K562 (cell line): ENCODE results near the gene DBH. TPM values are rescaled to one million over a fixed set of nuclear protein-coding genes. Genes with fewer than 3 reads are reported as not detected.

ENCODE experiments used
- ATAC-seq: fragments of 200-7000 bp; cut with Tn5 transposase; 3 replicates; pipeline ENCODE4 v1.9.1; 2020; ENCODE audit warnings: moderate library complexity
- BruUV-seq: library from RNA; stranded (reverse); fragments of 400-500 nt; replicated peaks from 2 replicates; lab custom pipeline; 2021; lab: Mats Ljungman, UMichigan
- CTCF ChIA-PET: fragments of 300-600 bp; formaldehyde crosslinking; extraction: SDS; loops from one replicate; lab custom pipeline; 2021; ENCODE audit warnings: low intra/inter-chr PET ratio; lab: Yijun Ruan, JAX
- POLR2A ChIA-PET: fragments of 300-600, 350-650 bp; sonication (Branson Sonifier 250); formaldehyde crosslinking; extraction: SDS; loops from one replicate; lab custom pipeline; 2021; ENCODE audit warnings: antibody characterized with exemption, inconsistent platforms; lab: Yijun Ruan, JAX
- DNase-seq, 4 experiments: peaks; one replicate each; pipeline versions ENCODE4 v3.0.0 to v3.0.0-alpha.2; 2011 to 2018; ENCODE audit warnings: low spot score in 3 of 4, mixed read lengths in 3 of 4; ENCODE audit errors: extremely low read depth in 1 of 4
- FAIRE-seq: peaks from 2 replicates; lab custom pipeline; 2011; peaks lifted over from hg19 to GRCh38; lab: Jason Lieb, UNC
- H2AFZ ChIP-seq: 2 replicates; pipeline ENCODE4 v1.6.0; 2011; ENCODE audit warnings: low read depth, low read length, control low read depth, inconsistent platforms
- H3K27ac ChIP-seq: fragments of 200-600 bp; 3 replicates; pipeline ENCODE4 v1.8.0; 2011; ENCODE audit warnings: low read depth, mild to moderate bottlenecking, control low read depth, inconsistent platforms, low read length, moderate library complexity, mixed read lengths; ENCODE audit errors: extremely low read depth
- H3K27me3 ChIP-seq, 2 experiments: fragments of 300-600 bp in 1 of 2; 2 replicates in 1 of 2; 3 replicates in 1 of 2; pipeline versions ENCODE4 v1.6.0 to v1.8.0; 2011; ENCODE audit warnings: inconsistent platforms in 2 of 2, low read length in 2 of 2, mild to moderate bottlenecking in 1 of 2, mixed read lengths in 1 of 2, moderate library complexity in 1 of 2; ENCODE audit not compliant: control insufficient read depth in 2 of 2, insufficient read depth in 2 of 2
- H3K36me3 ChIP-seq: fragments of 300-600 bp; 3 replicates; pipeline ENCODE4 v1.8.0; 2011; ENCODE audit warnings: mild to moderate bottlenecking, low read length, inconsistent platforms; ENCODE audit not compliant: control insufficient read depth, insufficient read depth
- H3K4me1 ChIP-seq, 2 experiments: fragments of 200-600 bp in 1 of 2; replicated peaks in 1 of 2; 2 replicates in 1 of 2; 3 replicates in 1 of 2; pipeline versions ENCODE4 v1.5.1 to v1.8.0; 2011; ENCODE audit warnings: inconsistent platforms in 2 of 2, low read length in 2 of 2, mild to moderate bottlenecking in 1 of 2, mixed read lengths in 1 of 2, moderate library complexity in 1 of 2; ENCODE audit not compliant: control insufficient read depth in 2 of 2, insufficient read depth in 2 of 2
- H3K4me2 ChIP-seq: 2 replicates; pipeline ENCODE4 v1.6.1; 2011; ENCODE audit warnings: low read length, control low read depth, inconsistent platforms, mixed read lengths; ENCODE audit not compliant: insufficient read depth
- H3K4me3 ChIP-seq: fragments of 200-600 bp; sonication (generic), shearing (Covaris generic); 2 replicates; pipeline ENCODE4 v1.5.1; 2016; ENCODE audit warnings: control low read depth, inconsistent platforms
- H3K79me2 ChIP-seq: fragments of 200-600 bp; 3 replicates; pipeline ENCODE4 v1.8.0; 2011; ENCODE audit warnings: low read length, inconsistent platforms; ENCODE audit not compliant: control insufficient read depth, insufficient read depth
- H3K9ac ChIP-seq, 2 experiments: 2 replicates each; pipeline versions ENCODE4 v1.6.0 to v1.6.1; 2011; ENCODE audit warnings: low read depth in 2 of 2, low read length in 2 of 2, control low read depth in 1 of 2, inconsistent platforms in 1 of 2, mild to moderate bottlenecking in 1 of 2, mixed read lengths in 1 of 2; ENCODE audit not compliant: insufficient read depth in 1 of 2
- H3K9me1 ChIP-seq: one replicate; pipeline ENCODE4 v1.6.0; 2011; ENCODE audit warnings: inconsistent platforms, mild to moderate bottlenecking, low read length, moderate library complexity; ENCODE audit not compliant: control insufficient read depth, insufficient read depth
- H3K9me3 ChIP-seq: replicated peaks from 2 replicates; pipeline ENCODE4 v1.5.1; 2011; ENCODE audit warnings: low read depth, low read length, inconsistent platforms; ENCODE audit not compliant: control insufficient read depth, insufficient read depth
- H4K20me1 ChIP-seq: replicated peaks from 2 replicates; pipeline ENCODE4 v1.6.1; 2011; ENCODE audit warnings: low read length, inconsistent platforms, mixed read lengths; ENCODE audit not compliant: control insufficient read depth, insufficient read depth
- TCF3 ChIP-seq: sonication (generic); formaldehyde crosslinking; IDR thresholded peaks from 2 replicates; pipeline ENCODE4 v1.4.0; 2020; ENCODE audit warnings: mild to moderate bottlenecking, missing genetic modification reagents
- ZFP36 ChIP-seq: fragments of 150-350 bp; IDR thresholded peaks from 2 replicates; pipeline ENCODE4 v1.6.1; 2018; ENCODE audit warnings: low read length, low read depth; ENCODE audit not compliant: partially characterized antibody
- WGBS: fragments of 100-300 bp; shearing (Covaris generic); methylation state at CpG from one replicate; pipeline ENCODE4 v1.1.6; 2016; ENCODE audit warnings: low coverage, mixed read lengths; ENCODE audit not compliant: insufficient coverage; ENCODE audit errors: missing lambda C conversion rate; 5-methylcytosine and 5-hydroxymethylcytosine counted together
- in situ Hi-C: fragments of 300-500 bp; cut with MboI; formaldehyde crosslinking; loops from 4 replicates; pipeline ENCODE4 v1.15.0; 2018; ENCODE audit warnings: inconsistent platforms, mixed read lengths
- intact Hi-C: fragments of 100-400 bp; cut with micrococcal nuclease; formaldehyde crosslinking; loops from 2 replicates; pipeline ENCODE4 v1.14.2; 2022
- polyA plus RNA-seq, 8 experiments: library from polyadenylated mRNA; depleted of rRNA in 4 of 8; stranded (reverse) in 5 of 8; unstranded in 3 of 8; fragments of >200 nt; fragmentation: Nextera tagmentation in 2 of 8; fragmentation: Illumina TruSeq in 1 of 8; extraction: Ambion mirVana in 2 of 8; extraction: Trizol in 1 of 8; gene quantifications; 2 replicates each; pipeline versions ENCODE4 v1.2.1 to v1.2.3, GENCODE V29; 2011 to 2014; ENCODE audit warnings: inconsistent platforms in 1 of 8, missing spikeins in 1 of 8
- total RNA-seq, 7 experiments: library from RNA; depleted of rRNA in 6 of 7; stranded (reverse); fragments of >200 nt in 6 of 7; fragmentation: Illumina TruSeq in 2 of 7; extraction: Trizol in 2 of 7; gene quantifications; 2 replicates each; pipeline versions ENCODE4 v1.2.1 to v1.2.3, GENCODE V29; 2011 to 2021; ENCODE audit warnings: low replicate concordance in 1 of 7
- TF ChIP-seq, protein P1 (sequence below), 3 experiments: IDR thresholded peaks in 2 of 3; conservative IDR thresholded peaks in 1 of 3; 2 replicates each; pipeline ENCODE4 v1.5.1; 2011 to 2012; ENCODE audit warnings: low read length in 3 of 3, mild to moderate bottlenecking in 3 of 3, control low read depth in 2 of 3, improper control_type of control experiment in 1 of 3, inconsistent platforms in 1 of 3, low read depth in 1 of 3, mixed read lengths in 1 of 3, moderate library complexity in 1 of 3; ENCODE audit not compliant: insufficient read depth in 2 of 3

DBH gene
- total and polyA plus RNA-seq, 9 of the 15 experiments (the other 6 are each of a cell fraction or from before 2014, with no cell fraction given) = not detected

DNA sequence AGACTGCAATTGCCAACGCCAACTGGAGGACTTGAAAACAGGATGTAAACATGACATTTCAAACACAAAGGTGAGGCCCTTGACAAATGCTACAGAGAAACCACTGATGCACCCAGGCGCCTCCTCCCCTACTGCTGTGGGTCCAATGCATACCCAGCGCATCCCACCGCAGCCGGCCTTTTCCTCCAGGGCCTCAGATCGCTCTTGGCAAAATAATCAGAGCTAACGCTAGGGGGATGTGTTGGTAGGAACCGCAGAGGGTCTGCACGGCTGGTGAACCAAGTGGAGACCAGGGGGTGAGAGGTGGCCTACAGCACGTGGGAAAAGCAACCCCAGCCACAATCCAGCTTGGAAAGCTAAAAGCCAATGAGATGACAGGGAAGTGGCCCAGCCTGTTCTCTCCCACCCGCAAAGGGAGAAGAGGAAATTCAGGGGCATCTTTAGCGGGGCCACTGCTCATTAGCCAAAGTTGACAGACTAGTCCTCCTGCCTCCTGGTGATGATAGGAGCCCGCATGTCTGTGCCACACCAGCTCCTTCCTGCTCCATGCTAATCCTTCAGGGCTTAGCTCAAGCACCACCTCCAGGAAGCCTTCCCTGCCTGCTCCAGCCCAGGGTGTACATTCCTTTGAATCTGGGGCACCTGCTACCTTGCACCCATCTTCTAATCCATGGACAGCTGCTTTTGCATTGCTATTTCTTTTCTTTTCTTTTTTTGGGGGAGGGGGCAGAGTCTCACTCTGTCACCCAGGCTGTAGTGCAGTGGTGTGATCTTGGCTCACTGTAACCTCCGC is 32.8 kb upstream of the DBH start:
- ChIA-PET POLR2A (interaction anchor here (1.6 kb wide), 1 partner anchor 19 kb away, joined by 3 read pairs; no protein-coding TSS in a partner anchor), CTCF (no interaction called here)
- Histone ChIP-seq H3K36me3 (no peaks in the 10 kb centered on the region), H3K27me3 (peaks cover 9 to 51% of the 10 kb centered on the region in 2 experiments; a peak in 4 of 5 replicates), H3K9me3 (no peaks in the 10 kb centered on the region; the same call in 1 of the 2 replicates), H4K20me1 (peaks cover 6% of the 10 kb centered on the region), H3K4me3 (no peak overlapping the region), H3K4me1 (0 out of 5 replicates have a peak, but pooled peaks cover 0 to 3% of the 10 kb centered on the region in 2 experiments), H2AFZ (no peak overlapping the region), H3K9ac (no peak overlapping the region), H3K9me1 (no peaks in the 10 kb centered on the region), H3K79me2 (no peaks in the 10 kb centered on the region), H3K4me2 (no peak overlapping the region), H3K27ac (no peak overlapping the region)
- ATAC-seq (no peak), DNase-seq (no peak), FAIRE-seq (no peak)
- TF ChIP-seq, protein P1, sequence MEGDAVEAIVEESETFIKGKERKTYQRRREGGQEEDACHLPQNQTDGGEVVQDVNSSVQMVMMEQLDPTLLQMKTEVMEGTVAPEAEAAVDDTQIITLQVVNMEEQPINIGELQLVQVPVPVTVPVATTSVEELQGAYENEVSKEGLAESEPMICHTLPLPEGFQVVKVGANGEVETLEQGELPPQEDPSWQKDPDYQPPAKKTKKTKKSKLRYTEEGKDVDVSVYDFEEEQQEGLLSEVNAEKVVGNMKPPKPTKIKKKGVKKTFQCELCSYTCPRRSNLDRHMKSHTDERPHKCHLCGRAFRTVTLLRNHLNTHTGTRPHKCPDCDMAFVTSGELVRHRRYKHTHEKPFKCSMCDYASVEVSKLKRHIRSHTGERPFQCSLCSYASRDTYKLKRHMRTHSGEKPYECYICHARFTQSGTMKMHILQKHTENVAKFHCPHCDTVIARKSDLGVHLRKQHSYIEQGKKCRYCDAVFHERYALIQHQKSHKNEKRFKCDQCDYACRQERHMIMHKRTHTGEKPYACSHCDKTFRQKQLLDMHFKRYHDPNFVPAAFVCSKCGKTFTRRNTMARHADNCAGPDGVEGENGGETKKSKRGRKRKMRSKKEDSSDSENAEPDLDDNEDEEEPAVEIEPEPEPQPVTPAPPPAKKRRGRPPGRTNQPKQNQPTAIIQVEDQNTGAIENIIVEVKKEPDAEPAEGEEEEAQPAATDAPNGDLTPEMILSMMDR (IDR thresholded peaks at IDR 0.05 in 2 of 3, conservative IDR thresholded peaks at IDR 0.05 in 1 of 3; ENCODE audit: insufficient read depth in 2 of 3, low read depth in 1 of 3, low read length in 3 of 3) = 0 out of 6 replicates have a peak, but pooled peaks of 1 of the 3 experiments have one; percentile 21
- TF ChIP-seq ZFP36 (peak; percentile 72), TCF3 (CRISPR knock-in tag) (no peak)
- in situ Hi-C loops = no loop called here
- 2% methylated on average over 11 of the region's 14 CpGs for WGBS
- intact Hi-C loops = no loop called here
- no TSS peak for BruUV-seq
